Activated CD4-positive, alpha-beta T cell treated with anti-CD3 and anti-CD28 coated beads for 36 hours (primary cell): ENCODE measurements around the gene P3R3URF. TPM values are rescaled to one million over a fixed set of nuclear protein-coding genes. Genes with fewer than 3 reads are reported as not detected.

Experiments
- ATAC-seq: fragments of 200-7000 bp; cut with Tn5 transposase; one replicate; pipeline ENCODE4 v1.10.0; 2021; ENCODE audit warnings: mild to moderate bottlenecking, moderate library complexity
- CTCF ChIA-PET: fragments of 350-600 bp; sonication (Branson Sonifier 250); formaldehyde crosslinking; loops from one replicate; lab custom pipeline; 2021; ENCODE audit warnings: antibody characterized with exemption; lab: Charles Lee
- POLR2A ChIA-PET: fragments of 350-600 bp; sonication (Branson Sonifier 250); formaldehyde crosslinking; loops from one replicate; lab custom pipeline; 2021; ENCODE audit warnings: antibody characterized with exemption, inconsistent platforms; lab: Charles Lee
- DNase-seq: peaks from one replicate; pipeline ENCODE4 v3.0.0-alpha.2; 2020
- H3K27ac Mint-ChIP-seq: one replicate; pipeline ENCODE4 v1.8.0; 2021; ENCODE audit warnings: mixed read lengths
- H3K27me3 Mint-ChIP-seq: one replicate; pipeline ENCODE4 v1.8.0; 2021; ENCODE audit warnings: mixed read lengths
- H3K36me3 Mint-ChIP-seq: one replicate; pipeline ENCODE4 v1.8.0; 2021; ENCODE audit warnings: low read depth, mixed read lengths
- H3K4me1 Mint-ChIP-seq: one replicate; pipeline ENCODE4 v1.8.0; 2021; ENCODE audit warnings: mixed read lengths
- H3K4me3 Mint-ChIP-seq: one replicate; pipeline ENCODE4 v1.8.0; 2021; ENCODE audit warnings: mild to moderate bottlenecking, moderate library complexity, mixed read lengths
- H3K9me3 Mint-ChIP-seq: one replicate; pipeline ENCODE4 v1.8.0; 2021; ENCODE audit warnings: low read depth, mixed read lengths
- intact Hi-C, 2 experiments: fragments of 100-400 bp; cut with DNase I in 1 of 2; cut with micrococcal nuclease in 1 of 2; formaldehyde crosslinking; loops; one replicate each; pipeline versions ENCODE4 v1.14.2 to v1.15.1; 2022 to 2024; cut with DNase I, micrococcal nuclease
- total RNA-seq, 2 experiments: library from RNA; stranded (reverse); gene quantifications; one replicate each; pipeline ENCODE4 v1.2.3, GENCODE V29; 2021

P3R3URF gene
- total RNA-seq, 2 experiments from 2014 or later: not detected

DNA sequence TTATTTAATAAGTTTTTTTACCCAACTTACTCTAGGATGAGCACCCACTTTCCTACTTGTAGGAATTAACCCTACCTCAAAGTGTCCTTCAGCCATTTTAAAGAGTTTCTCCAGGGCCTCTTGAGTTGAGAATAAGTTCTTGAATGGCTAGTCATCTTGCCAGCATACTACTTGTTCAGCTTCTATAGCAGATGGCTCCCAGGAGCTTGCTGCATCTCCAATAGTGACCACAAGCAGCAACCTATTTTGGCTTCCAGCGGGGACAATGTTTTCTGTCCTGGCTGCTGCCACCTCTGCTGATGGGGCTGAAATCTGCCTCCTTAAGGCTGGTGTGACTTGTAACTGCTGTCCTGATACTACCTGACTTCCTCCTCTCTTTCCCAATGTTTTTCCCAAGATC is 23.1 kb downstream of the P3R3URF start:
- no peak overlapping the region for H3K4me3 Mint-ChIP-seq
- intact Hi-C loops: no loop called here
- H3K27ac Mint-ChIP-seq: no peak overlapping the region
- H3K4me1 Mint-ChIP-seq: no peaks in the 10 kb centered on the region
- no peaks in the 10 kb centered on the region for H3K36me3 Mint-ChIP-seq
- ChIA-PET CTCF (no interaction called here), POLR2A (no interaction called here)
- H3K9me3 Mint-ChIP-seq: no peaks in the 10 kb centered on the region
- no peak for DNase-seq
- H3K27me3 Mint-ChIP-seq: no peaks in the 10 kb centered on the region
- ATAC-seq: no peak

DNA sequence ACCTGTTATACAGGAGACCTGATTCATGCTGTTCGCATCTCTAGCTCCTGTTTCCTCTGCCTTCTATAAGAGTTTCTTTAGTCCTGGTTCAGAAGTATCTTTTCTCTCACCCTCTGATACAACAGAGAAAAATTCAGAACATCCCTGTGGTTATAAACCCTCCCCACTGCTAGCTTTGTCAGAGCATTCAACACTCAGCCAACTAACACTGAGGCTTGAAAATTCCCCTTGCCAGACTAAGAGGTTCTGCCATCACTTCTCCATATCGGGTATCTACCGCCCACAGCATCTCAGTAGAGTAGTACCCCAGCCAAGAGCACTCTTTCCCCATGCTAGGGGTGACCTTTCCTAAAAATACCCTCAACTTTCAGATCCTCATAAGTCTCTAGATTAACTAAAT is 24.3 kb downstream of the P3R3URF start:
- ChIA-PET POLR2A (no interaction called here), CTCF (no interaction called here)
- Mint-ChIP-seq H3K27me3 (no peaks in the 10 kb centered on the region), H3K4me1 (no peaks in the 10 kb centered on the region), H3K9me3 (no peaks in the 10 kb centered on the region), H3K4me3 (no peak overlapping the region), H3K36me3 (no peaks in the 10 kb centered on the region), H3K27ac (no peak overlapping the region)
- ATAC-seq: no peak
- intact Hi-C loops: no loop called here
- DNase-seq: no peak

DNA sequence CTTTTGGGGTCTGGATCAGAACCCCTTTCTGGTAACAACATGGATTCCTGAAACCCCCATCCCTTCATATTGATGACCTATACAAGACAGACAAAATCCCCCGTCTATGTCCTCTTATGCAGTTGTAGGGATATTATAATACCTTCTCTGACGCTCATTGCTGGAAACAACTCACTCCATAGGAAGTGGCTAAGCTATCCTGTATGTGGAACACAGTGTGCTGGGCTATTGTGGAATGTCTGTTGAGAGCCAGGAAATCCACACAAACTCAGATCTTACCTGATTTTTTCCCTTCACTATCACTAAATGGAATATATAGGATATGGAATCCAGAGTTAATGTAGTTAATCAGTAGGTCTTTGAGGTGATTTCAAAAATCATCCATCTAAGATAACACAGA is 26.2 kb downstream of the P3R3URF start:
- intact Hi-C loops: no loop called here
- CTCF ChIA-PET: no interaction called here
- H3K4me3 Mint-ChIP-seq: no peak overlapping the region
- POLR2A ChIA-PET: no interaction called here
- no peaks in the 10 kb centered on the region for H3K27me3 Mint-ChIP-seq
- H3K36me3 Mint-ChIP-seq: no peaks in the 10 kb centered on the region
- no peaks in the 10 kb centered on the region for H3K9me3 Mint-ChIP-seq
- H3K27ac Mint-ChIP-seq: no peak overlapping the region
- no peak for DNase-seq
- H3K4me1 Mint-ChIP-seq: no peaks in the 10 kb centered on the region
- ATAC-seq: no peak

DNA sequence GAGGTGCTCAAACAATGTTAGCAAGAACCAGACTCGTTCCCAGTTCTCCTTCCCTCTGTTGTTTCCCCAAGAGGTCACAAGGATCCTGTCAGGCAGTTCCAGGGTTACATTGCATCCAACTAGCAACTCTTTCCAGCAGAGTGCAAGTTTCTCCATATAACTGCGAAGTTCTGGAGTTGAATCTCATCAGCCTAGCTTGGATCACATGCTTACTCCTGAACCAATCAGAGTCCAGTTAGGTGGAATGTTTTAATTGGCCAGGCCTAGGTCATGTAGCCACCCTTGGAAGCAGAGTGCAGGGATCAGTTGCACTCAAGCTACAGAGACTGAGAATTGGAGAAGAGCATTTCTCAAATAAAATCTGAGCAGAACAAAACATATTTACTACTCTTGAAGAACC is 28.0 kb downstream of the P3R3URF start:
- intact Hi-C loops: no loop called here
- ChIA-PET POLR2A (no interaction called here), CTCF (interaction anchor here (0.7 to 1.0 kb wide), 2 partner anchors 11 to 110 kb away, joined by 3 to 4 read pairs; no protein-coding TSS in a partner anchor)
- ATAC-seq (no peak), DNase-seq (no peak)
- H3K4me1 Mint-ChIP-seq: no peaks in the 10 kb centered on the region
- no peaks in the 10 kb centered on the region for H3K36me3 Mint-ChIP-seq
- no peak overlapping the region for H3K27ac Mint-ChIP-seq
- H3K9me3 Mint-ChIP-seq: no peaks in the 10 kb centered on the region
- no peak overlapping the region for H3K4me3 Mint-ChIP-seq
- no peaks in the 10 kb centered on the region for H3K27me3 Mint-ChIP-seq

DNA sequence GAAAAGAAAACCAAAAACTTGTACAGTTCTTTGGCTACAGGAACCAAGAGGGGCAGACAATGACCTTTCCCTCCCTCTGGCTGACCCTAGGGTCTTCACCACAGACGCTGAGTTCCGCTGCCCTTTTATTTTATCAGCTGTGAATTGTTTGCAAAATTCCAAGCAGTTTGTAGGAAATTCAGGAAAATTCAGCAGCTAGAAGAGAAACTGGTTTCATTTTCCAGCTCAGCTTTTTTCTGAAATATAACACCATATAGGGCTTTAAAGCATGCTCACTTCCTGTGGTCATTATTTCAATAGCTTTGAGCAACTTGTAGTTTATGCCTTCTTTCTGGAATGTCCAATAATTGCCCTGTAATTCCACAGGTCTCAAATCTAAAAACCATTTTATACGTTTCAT is 38.4 kb downstream of the P3R3URF start:
- Mint-ChIP-seq H3K36me3 (no peaks in the 10 kb centered on the region), H3K9me3 (no peaks in the 10 kb centered on the region), H3K27ac (no peak overlapping the region), H3K27me3 (peaks cover 18% of the 10 kb centered on the region), H3K4me3 (no peak overlapping the region), H3K4me1 (peaks cover 10% of the 10 kb centered on the region)
- no peak for ATAC-seq
- intact Hi-C loops: no loop called here
- DNase-seq: no peak
- ChIA-PET CTCF (interaction anchor here (0.6 kb wide), 1 partner anchor 10 kb away, joined by 3 read pairs; no protein-coding TSS in a partner anchor), POLR2A (no interaction called here)

DNA sequence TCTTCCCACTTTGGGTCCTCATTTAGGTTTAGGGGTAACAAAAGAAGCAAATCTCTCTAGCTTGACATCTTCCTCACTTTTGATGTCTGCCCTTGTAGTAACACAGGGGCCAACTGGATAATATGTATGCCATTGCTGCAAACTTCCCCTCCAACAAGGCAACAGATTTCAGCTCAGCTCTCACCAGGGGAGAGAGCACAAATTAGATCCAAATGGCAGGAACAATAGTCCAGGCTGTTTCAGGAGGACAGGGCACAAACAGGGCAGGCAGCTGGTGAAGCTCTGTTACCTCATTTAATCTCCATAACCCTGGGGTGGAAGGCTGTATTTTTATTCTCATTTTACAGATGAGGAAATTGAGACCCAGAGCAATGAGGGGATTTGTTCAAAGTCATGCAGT is 39.6 kb downstream of the P3R3URF start:
- peaks cover 26% of the 10 kb centered on the region for H3K27me3 Mint-ChIP-seq
- no peak for DNase-seq
- H3K9me3 Mint-ChIP-seq: no peaks in the 10 kb centered on the region
- no peaks in the 10 kb centered on the region for H3K36me3 Mint-ChIP-seq
- ChIA-PET CTCF (no interaction called here), POLR2A (no interaction called here)
- no peak for ATAC-seq
- no peak overlapping the region for H3K4me3 Mint-ChIP-seq
- H3K4me1 Mint-ChIP-seq: peaks cover 15% of the 10 kb centered on the region
- H3K27ac Mint-ChIP-seq: no peak overlapping the region
- intact Hi-C loops: no loop called here

DNA sequence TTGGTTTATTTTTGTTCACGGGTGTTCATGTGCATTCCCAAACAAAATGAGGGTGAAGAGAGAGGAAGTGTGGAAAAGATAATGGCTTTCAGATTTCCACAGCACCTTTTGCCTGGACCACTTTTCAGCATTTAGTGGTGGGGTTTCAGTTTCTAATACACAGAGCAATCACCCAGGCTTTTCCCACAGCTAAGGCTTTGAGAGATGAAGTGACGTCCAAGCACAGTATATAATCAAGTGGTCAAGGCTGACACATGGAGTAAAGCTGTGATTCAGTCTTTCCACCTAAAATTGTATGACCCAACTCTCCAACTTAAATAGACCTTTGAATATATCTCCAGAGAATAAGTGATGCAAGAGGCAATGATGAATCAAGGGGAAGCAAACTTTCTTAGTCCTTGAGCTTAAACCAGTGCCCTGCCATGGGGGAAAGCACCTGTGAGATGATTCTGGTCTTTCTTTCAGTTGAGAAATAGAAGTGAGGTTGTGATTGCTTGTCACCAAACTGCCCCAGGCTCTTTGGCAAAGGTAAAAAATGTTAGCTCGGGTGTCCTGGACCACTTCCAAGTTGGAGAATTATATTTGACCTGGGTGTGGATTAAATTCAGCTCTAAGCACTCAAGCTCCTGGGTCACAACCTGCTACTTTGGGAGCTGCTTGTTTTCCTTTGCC is 41.5 kb downstream of the P3R3URF start:
- Mint-ChIP-seq H3K36me3 (no peaks in the 10 kb centered on the region), H3K27ac (no peak overlapping the region), H3K4me3 (no peak overlapping the region), H3K27me3 (peaks cover 40% of the 10 kb centered on the region), H3K4me1 (peaks cover 21% of the 10 kb centered on the region), H3K9me3 (no peaks in the 10 kb centered on the region)
- DNase-seq: peak; percentile 8
- no peak for ATAC-seq
- CTCF ChIA-PET: interaction anchor here (0.6 to 1.6 kb wide), 6 partner anchors 47 to 204 kb away, joined by 3 to 4 read pairs (median 4); no protein-coding TSS in a partner anchor
- intact Hi-C loops: loop anchor here (5.0 kb wide), 3 partner anchors 37 to 447 kb away; partner anchors contain the start of genes GPBP1L1 (in 1 of the 2), MAST2 (in 1 of the 2) and TMEM69 (in 1 of the 2)
- POLR2A ChIA-PET: no interaction called here

DNA sequence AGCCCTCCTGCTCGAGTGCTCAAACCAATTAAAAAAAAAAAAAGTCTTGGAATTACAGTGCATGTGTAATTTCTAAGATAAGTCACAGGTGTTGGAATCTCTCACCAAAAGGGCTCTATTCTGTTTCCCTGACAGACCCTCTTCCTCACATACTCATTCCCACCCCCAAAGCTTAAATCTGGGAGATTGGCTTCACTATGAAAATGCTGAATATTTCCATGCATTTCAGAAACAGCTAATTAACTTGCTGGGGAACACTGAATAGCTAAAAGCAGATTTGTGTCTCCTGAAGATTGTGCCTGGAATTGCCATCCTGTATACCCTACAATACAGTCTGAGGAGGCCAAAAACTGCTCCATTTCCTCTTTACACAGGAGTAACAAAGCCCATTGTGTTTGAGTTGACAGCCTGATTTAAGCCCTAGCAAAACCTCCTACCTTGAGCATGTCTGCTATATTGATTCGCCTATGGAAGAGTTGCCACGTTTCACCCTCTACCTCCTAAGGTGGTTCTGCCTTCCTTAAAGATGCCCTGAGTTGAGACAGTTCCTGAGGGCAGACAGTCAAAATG is 42.4 kb downstream of the P3R3URF start:
- ATAC-seq: no peak
- ChIA-PET CTCF (interaction anchor here (1.0 kb wide), 1 partner anchor 47 kb away, joined by 3 read pairs; no protein-coding TSS in a partner anchor), POLR2A (interaction anchor here (0.7 kb wide), 1 partner anchor 318 kb away, joined by 3 read pairs; no protein-coding TSS in a partner anchor)
- Mint-ChIP-seq H3K27ac (no peak overlapping the region), H3K4me1 (peaks cover 21% of the 10 kb centered on the region), H3K4me3 (peak overlapping the region; percentile 74), H3K27me3 (peaks cover 44% of the 10 kb centered on the region), H3K9me3 (no peaks in the 10 kb centered on the region), H3K36me3 (no peaks in the 10 kb centered on the region)
- DNase-seq: no peak
- intact Hi-C loops: loop anchor here (1.0 to 5.0 kb wide), 7 partner anchors 33 to 447 kb away; partner anchors contain the start of genes GPBP1L1 (in 1 of the 2), IPP (in 1 of the 2), MAST2 (in 1 of the 2) and POMGNT1 (in 1 of the 2)

DNA sequence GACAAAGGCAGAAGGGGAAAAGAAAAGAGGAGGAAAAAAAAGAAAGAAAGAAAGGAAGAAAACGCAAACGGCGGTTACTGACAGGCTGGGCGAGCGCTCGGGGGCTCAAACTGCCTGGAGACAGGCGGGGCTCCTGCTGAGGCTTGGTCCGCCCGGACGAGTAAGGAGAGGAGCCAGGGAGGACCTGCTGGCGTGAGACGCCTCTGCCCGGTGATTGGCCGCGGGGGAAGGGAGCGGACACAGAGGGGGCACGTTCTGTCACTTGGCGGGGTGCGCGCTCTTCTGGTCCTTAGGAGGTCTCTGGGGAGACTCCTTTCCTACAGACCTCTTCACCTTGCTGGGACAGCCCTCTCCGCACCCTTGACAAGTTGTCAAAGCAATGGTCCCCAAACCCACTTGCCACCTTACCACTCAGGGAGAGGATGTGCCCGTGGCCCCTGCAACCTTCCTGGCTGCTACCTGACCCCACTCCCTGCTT is 43.1 kb downstream of the P3R3URF start:
- H3K27ac Mint-ChIP-seq: peak overlapping the region; percentile 87
- H3K27me3 Mint-ChIP-seq: peaks cover 47% of the 10 kb centered on the region
- POLR2A ChIA-PET: no interaction called here
- no peaks in the 10 kb centered on the region for H3K36me3 Mint-ChIP-seq
- ATAC-seq (peak; percentile 44), DNase-seq (no peak)
- CTCF ChIA-PET: no interaction called here
- H3K9me3 Mint-ChIP-seq: no peaks in the 10 kb centered on the region
- peaks cover 21% of the 10 kb centered on the region for H3K4me1 Mint-ChIP-seq
- intact Hi-C loops: loop anchor here (1.0 to 5.0 kb wide), 7 partner anchors 34 to 446 kb away; partner anchors contain the start of genes GPBP1L1 (in 1 of the 2), IPP (in 1 of the 2), MAST2 (in 1 of the 2) and POMGNT1 (in 1 of the 2)
- H3K4me3 Mint-ChIP-seq: peak overlapping the region; percentile 74

DNA sequence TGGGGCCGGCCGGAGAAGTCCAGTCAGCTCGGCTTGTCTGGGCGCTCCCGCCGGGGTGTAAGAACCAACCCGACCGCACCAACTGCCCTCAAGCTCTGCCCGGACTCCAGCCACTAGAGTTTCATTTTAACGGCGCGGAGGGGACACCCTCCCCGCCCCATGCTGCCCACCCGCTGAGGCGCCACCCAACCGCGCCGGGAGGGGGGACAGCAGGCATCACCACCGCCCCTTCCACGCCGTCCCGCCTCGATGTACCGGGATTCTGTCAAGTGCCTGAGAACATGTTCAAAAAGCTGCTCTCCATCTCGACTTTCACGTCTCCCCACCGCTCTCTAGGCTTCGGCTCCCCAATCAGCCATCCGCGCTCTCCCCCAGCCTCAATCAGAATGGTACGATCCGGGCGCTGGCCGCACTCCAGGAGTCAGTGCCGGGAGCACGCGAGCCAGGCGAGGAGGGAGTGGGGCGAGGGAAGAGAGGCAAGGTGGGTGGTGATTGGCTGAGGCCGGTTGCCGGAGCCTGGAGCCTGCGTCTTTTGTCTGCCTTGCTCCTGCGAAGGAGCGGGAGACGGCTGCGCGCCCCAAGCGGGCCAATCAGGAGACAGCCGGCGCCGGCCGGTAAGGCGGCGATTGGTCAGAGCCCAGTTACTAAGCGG is 43.6 kb downstream of the P3R3URF start, which contains the start of gene PIK3R3:
Gene PIK3R3, minus strand, starts transcription at position 101 of the 652 bp plus-strand sequence. CDS start 677 bp downstream, outside the sequence.
- ATAC-seq: peak; percentile 98
- Mint-ChIP-seq H3K36me3 (no peaks in the 10 kb centered on the region), H3K4me3 (peak within 1 kb of the TSS; percentile 74), H3K27me3 (peaks cover 51% of the 10 kb centered on the region), H3K9me3 (no peaks in the 10 kb centered on the region), H3K4me1 (peaks cover 21% of the 10 kb centered on the region), H3K27ac (peak within 1 kb of the TSS; percentile 87)
- ChIA-PET CTCF (interaction anchor here (0.6 to 2.4 kb wide), 3 partner anchors 91 to 400 kb away, joined by 3 to 11 read pairs (median 3); no protein-coding TSS in a partner anchor), POLR2A (no interaction called here)
- intact Hi-C loops: loop anchor here (1.0 to 5.0 kb wide), 8 partner anchors 34 to 445 kb away; partner anchors contain the start of genes GPBP1L1 (in 1 of the 2), IPP (in 1 of the 2), MAST2 (in 1 of the 2) and POMGNT1 (in 1 of the 2)
- DNase-seq: peak; percentile 94
